ENCODE measurements around the gene THUMPD3. TPM values are rescaled to one million over a fixed set of nuclear protein-coding genes. Genes with fewer than 3 reads are reported as not detected.

Gene THUMPD3
- total and polyA plus RNA-seq, 9 of the 15 experiments (the other 6 are each of a cell fraction or from before 2014, with no cell fraction given), result 58.3 to 132 (median 113) TPM

GRCh38 chr3:9400616-9401015 is 37.8 kb downstream of the THUMPD3 start (continued):
- TF ChIP-seq CCNT2 (IDR thresholded peaks at IDR 0.05; ENCODE audit: borderline replicate concordance, extremely low read depth, insufficient read length, low read depth, low read length), result no peak
- TF ChIP-seq RBM22 (IDR thresholded peaks at IDR 0.05; ENCODE audit: low read depth, low read length, poor library complexity, severe bottlenecking), result no peak
- TF ChIP-seq KAT7 (CRISPR knock-in tag; IDR thresholded peaks at IDR 0.05; ENCODE audit: borderline replicate concordance), result no peak
- TF ChIP-seq TFE3 (CRISPR knock-in tag; IDR thresholded peaks at IDR 0.05), result no peak
- no peak for TF ChIP-seq IRF2 (CRISPR knock-in tag; IDR thresholded peaks at IDR 0.05)
- TF ChIP-seq ZNF316 (IDR thresholded peaks at IDR 0.05), result no peak
- TF ChIP-seq, protein P1, sequence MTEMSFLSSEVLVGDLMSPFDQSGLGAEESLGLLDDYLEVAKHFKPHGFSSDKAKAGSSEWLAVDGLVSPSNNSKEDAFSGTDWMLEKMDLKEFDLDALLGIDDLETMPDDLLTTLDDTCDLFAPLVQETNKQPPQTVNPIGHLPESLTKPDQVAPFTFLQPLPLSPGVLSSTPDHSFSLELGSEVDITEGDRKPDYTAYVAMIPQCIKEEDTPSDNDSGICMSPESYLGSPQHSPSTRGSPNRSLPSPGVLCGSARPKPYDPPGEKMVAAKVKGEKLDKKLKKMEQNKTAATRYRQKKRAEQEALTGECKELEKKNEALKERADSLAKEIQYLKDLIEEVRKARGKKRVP (CRISPR knock-in tag; IDR thresholded peaks at IDR 0.05), result no peak
- TF ChIP-seq AFF4 (CRISPR knock-in tag; IDR thresholded peaks at IDR 0.05), result no peak
- no peak for TF ChIP-seq FUS (optimal IDR thresholded peaks at IDR 0.05; ENCODE audit: low read depth, low read length)
- TF ChIP-seq CHD4 (IDR thresholded peaks at IDR 0.05; ENCODE audit: insufficient read depth, insufficient replicate concordance, low read depth, low read length, poor library complexity, severe bottlenecking), result no peak
- TF ChIP-seq ZNF347 (CRISPR knock-in tag; IDR thresholded peaks at IDR 0.05; ENCODE audit: low read depth), result no peak
- no peak for TF ChIP-seq TAF15 (IDR thresholded peaks at IDR 0.05; ENCODE audit: low read depth, low read length)
- no peak for TF ChIP-seq SNAPC5 (CRISPR knock-in tag; IDR thresholded peaks at IDR 0.05)
- TF ChIP-seq ZEB2 (IDR thresholded peaks at IDR 0.05), result no peak
- TF ChIP-seq PHF21A (IDR thresholded peaks at IDR 0.05; ENCODE audit: borderline replicate concordance, low read depth), result no peak
- TF ChIP-seq, protein P2, sequence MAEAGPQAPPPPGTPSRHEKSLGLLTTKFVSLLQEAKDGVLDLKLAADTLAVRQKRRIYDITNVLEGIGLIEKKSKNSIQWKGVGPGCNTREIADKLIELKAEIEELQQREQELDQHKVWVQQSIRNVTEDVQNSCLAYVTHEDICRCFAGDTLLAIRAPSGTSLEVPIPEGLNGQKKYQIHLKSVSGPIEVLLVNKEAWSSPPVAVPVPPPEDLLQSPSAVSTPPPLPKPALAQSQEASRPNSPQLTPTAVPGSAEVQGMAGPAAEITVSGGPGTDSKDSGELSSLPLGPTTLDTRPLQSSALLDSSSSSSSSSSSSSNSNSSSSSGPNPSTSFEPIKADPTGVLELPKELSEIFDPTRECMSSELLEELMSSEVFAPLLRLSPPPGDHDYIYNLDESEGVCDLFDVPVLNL (CRISPR knock-in tag; IDR thresholded peaks at IDR 0.05; ENCODE audit: low read depth), result no peak
- TF ChIP-seq GTF2A2 (tag; IDR thresholded peaks at IDR 0.05), result no peak
